ENCODE data around the gene CLEC19A. TPM values are rescaled to one million over a fixed set of nuclear protein-coding genes. Genes with fewer than 3 reads are reported as not detected.

Gene CLEC19A
- total RNA-seq, 1 donor from 2014 or later: 1.9 TPM

GRCh38 chr16:19269098-19269497 lies 16.4 kb upstream of the CLEC19A start:
- Histone ChIP-seq H3K9ac (no peak overlapping the region), H3K9me3 (ENCODE audit: low read depth) (no peaks in the 10 kb centered on the region), H3K27ac (no peak overlapping the region), H3K79me2 (ENCODE audit: low read depth) (no peaks in the 10 kb centered on the region), H3K36me3 (peaks cover 3% of the 10 kb centered on the region), H2AFZ (replicated peaks) (no peak overlapping the region), H3K4me1 (peaks cover 9% of the 10 kb centered on the region), H3K4me3 (no peak overlapping the region), H3F3A (ENCODE audit: low read depth) (peaks cover 8% of the 10 kb centered on the region), H4K20me1 (ENCODE audit: low read depth) (no peaks in the 10 kb centered on the region), H3K4me2 (no peak overlapping the region), H3K27me3 (no peaks in the 10 kb centered on the region)
- TF ChIP-seq CTCF (IDR thresholded peaks at IDR 0.05) (no peak), EZH2 (IDR thresholded peaks at IDR 0.05) (no peak), EZH2phosphoT487 (IDR thresholded peaks at IDR 0.05) (no peak)
- Mint-ChIP-seq H3K4me1 (peaks cover 7% of the 10 kb centered on the region), H3K36me3 (peaks cover 25% of the 10 kb centered on the region), H3K27me3 (ENCODE audit: insufficient read depth, low read depth) (no peaks in the 10 kb centered on the region), H3K9me3 (peaks cover 19% of the 10 kb centered on the region), H3K4me3 (no peak overlapping the region), H3K27ac (no peak overlapping the region)
- no peak for DNase-seq (ENCODE audit: low spot score)

GRCh38 chr16:19274165-19274797 lies 11.2 kb upstream of the CLEC19A start:
- no peak overlapping the region for H2AFZ ChIP-seq (replicated peaks)
- no peak overlapping the region for H3K9ac ChIP-seq
- no peak overlapping the region for H3K27ac Mint-ChIP-seq
- H3K9me3 ChIP-seq (ENCODE audit: low read depth): no peaks in the 10 kb centered on the region
- H3K9me3 Mint-ChIP-seq: peaks cover 11% of the 10 kb centered on the region
- H3K4me3 Mint-ChIP-seq: no peak overlapping the region
- TF ChIP-seq EZH2phosphoT487 (IDR thresholded peaks at IDR 0.05): no peak
- TF ChIP-seq EZH2 (IDR thresholded peaks at IDR 0.05): no peak
- TF ChIP-seq CTCF (IDR thresholded peaks at IDR 0.05): no peak
- H3K4me1 ChIP-seq: peaks cover 7% of the 10 kb centered on the region
- no peaks in the 10 kb centered on the region for H3F3A ChIP-seq (ENCODE audit: low read depth)
- peaks cover 10% of the 10 kb centered on the region for H3K36me3 Mint-ChIP-seq
- H3K4me2 ChIP-seq: no peak overlapping the region
- peaks cover 9% of the 10 kb centered on the region for H3K4me1 Mint-ChIP-seq
- no peaks in the 10 kb centered on the region for H3K27me3 Mint-ChIP-seq (ENCODE audit: insufficient read depth, low read depth)
- H3K4me3 ChIP-seq: no peak overlapping the region
- H4K20me1 ChIP-seq (ENCODE audit: low read depth): no peaks in the 10 kb centered on the region
- no peaks in the 10 kb centered on the region for H3K36me3 ChIP-seq
- H3K79me2 ChIP-seq (ENCODE audit: low read depth): no peaks in the 10 kb centered on the region
- no peak for DNase-seq (ENCODE audit: low spot score)
- H3K27ac ChIP-seq: no peak overlapping the region
- no peaks in the 10 kb centered on the region for H3K27me3 ChIP-seq

GRCh38 chr16:19278403-19278802 lies 7.1 kb upstream of the CLEC19A start:
- no peaks in the 10 kb centered on the region for H3K27me3 Mint-ChIP-seq (ENCODE audit: insufficient read depth, low read depth)
- no peaks in the 10 kb centered on the region for H3K27me3 ChIP-seq
- TF ChIP-seq EZH2phosphoT487 (IDR thresholded peaks at IDR 0.05) (no peak), CTCF (IDR thresholded peaks at IDR 0.05) (no peak), EZH2 (IDR thresholded peaks at IDR 0.05) (no peak)
- H3K79me2 ChIP-seq (ENCODE audit: low read depth): no peaks in the 10 kb centered on the region
- no peaks in the 10 kb centered on the region for H3K36me3 ChIP-seq
- H3K9me3 Mint-ChIP-seq: peaks cover 15% of the 10 kb centered on the region
- no peak for DNase-seq (ENCODE audit: low spot score)
- H3F3A ChIP-seq (ENCODE audit: low read depth): no peaks in the 10 kb centered on the region
- H3K4me3 ChIP-seq: no peak overlapping the region
- H4K20me1 ChIP-seq (ENCODE audit: low read depth): no peaks in the 10 kb centered on the region
- H3K4me3 Mint-ChIP-seq: no peak overlapping the region
- H3K4me1 ChIP-seq: peaks cover 7% of the 10 kb centered on the region
- H3K36me3 Mint-ChIP-seq: peaks cover 10% of the 10 kb centered on the region
- H3K27ac ChIP-seq: no peak overlapping the region
- H3K4me1 Mint-ChIP-seq: peaks cover 10% of the 10 kb centered on the region
- no peak overlapping the region for H3K9ac ChIP-seq
- H3K4me2 ChIP-seq: no peak overlapping the region
- H3K27ac Mint-ChIP-seq: no peak overlapping the region
- no peak overlapping the region for H2AFZ ChIP-seq (replicated peaks)
- no peaks in the 10 kb centered on the region for H3K9me3 ChIP-seq (ENCODE audit: low read depth)
